GM18519 (cell line): ENCODE results near the gene RDH11.
A peak's percentile ranks its signal among the peaks of the same experiment; 100 is the strongest.
"Not testable (repeated sequence)": the region's sequence is repeated elsewhere in the genome, so short reads cannot be mapped to it uniquely, and the experiment has no call there.

Experiments used
- ATAC-seq: cut with Tn5 transposase; IDR thresholded peaks from one replicate; pipeline ENCODE4 v1.9.1; 2021; ENCODE audit warnings: mild to moderate bottlenecking, moderate library complexity; ENCODE audit not compliant: unreplicated experiment, low FRiP score

RDH11 gene, protein sequence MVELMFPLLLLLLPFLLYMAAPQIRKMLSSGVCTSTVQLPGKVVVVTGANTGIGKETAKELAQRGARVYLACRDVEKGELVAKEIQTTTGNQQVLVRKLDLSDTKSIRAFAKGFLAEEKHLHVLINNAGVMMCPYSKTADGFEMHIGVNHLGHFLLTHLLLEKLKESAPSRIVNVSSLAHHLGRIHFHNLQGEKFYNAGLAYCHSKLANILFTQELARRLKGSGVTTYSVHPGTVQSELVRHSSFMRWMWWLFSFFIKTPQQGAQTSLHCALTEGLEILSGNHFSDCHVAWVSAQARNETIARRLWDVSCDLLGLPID

DNA sequence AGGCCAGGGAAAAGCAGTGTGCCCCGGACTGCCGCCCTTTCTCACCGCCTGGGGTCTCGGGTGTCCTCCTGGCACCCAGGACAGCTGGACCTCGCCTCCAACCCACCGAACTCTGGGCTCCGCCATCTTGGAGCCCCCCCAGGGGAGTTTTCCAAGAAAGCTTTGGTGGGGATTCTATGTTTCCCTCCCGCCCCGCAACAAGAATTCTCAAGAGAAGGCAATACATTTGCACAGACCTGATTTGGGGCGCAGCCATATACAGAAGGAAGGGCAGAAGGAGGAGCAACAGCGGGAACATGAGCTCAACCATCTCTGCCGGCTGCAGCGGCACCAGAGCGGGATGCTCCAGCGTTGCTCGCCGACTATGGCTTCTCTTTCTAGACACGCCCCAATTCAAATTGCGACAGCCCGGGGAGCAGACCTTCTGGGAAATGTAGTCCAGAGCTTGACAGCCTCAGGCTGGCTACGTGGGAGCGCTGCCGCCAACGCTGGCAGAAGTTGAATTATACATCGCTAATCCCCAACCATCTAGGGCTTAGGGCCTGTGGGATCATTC, at the start of gene RDH11:
Gene RDH11 (minus strand): TSS at position 371 of the 556 bp plus-strand sequence. CDS start 61 bp downstream, at position 310.
- ATAC-seq, result peak; percentile 86

DNA sequence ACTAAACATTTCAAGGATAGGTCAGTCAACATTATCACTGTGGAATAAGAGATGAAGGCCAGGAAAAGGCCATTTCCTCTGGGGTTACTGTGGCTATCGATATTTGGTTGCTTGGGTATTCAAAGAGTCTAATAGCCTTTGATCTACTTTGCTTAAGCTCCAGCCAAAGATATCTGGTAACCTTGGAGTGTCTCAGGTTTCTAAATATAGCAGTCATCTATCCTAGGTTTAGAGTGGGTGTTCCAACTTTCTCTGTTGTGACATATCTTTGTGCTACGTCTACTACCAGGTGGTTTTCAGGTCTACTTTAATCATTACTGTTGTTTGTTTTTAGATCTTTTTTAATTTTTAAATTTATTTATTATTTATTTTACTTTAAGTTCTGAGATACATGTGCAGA, 48.5 kb upstream of the RDH11 start:
- no peak for ATAC-seq

DNA sequence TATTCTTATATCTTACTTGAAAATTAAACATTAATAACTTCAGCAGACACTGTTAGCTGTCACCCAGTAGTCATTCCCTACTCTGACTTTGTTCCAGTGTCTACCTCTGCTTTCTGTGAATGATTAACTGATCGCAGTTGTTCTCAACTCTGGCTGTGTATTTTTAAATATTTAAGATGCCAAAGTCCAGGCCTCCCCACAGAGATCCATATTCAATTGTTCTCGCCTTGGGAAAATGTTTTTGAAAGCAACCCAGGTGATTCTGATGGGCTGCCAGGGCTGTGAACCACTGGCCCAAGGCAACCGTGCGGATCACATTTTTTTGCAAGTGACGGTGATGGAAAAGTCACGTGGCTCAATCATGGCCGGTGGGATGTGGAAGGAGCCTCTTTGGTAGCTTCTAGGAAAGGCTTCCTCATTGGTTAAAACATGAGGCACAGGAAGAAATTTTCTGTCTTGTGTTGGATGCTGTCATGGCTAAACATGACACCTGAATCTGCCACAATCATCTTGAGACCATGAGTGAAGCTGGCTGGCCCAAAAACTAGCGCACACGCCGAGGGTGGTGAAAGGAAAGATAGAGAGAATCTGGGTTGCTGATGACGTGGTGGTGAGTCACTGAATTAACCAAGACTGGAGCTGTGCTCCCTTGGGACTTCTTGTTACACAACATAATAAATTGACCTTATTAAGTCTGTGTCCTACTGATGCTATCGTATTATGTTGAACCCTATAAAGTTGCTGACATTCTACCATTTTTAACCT, 43.4 kb upstream of the RDH11 start:
- ATAC-seq, result no peak

DNA sequence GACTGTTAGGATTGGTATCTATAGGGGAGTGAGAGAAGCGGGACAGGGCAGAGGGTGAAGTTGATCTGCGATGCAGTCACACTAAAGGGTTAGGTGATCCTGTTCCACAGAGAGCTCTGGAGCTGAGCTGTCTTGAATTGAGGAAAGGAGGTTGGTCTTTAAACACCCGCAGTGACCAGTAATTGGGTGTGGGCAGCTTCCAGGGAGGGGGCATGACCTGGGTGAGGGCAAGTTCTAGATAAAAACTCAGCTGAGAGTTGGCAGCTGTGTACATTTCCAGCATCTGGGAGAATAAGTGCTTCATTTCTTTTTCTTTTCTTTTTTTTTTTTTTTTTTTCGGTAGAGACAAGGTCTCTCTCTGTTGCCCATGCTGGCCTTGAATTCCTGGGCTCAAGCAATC, 41.2 kb upstream of the RDH11 start:
- ATAC-seq, result no peak

DNA sequence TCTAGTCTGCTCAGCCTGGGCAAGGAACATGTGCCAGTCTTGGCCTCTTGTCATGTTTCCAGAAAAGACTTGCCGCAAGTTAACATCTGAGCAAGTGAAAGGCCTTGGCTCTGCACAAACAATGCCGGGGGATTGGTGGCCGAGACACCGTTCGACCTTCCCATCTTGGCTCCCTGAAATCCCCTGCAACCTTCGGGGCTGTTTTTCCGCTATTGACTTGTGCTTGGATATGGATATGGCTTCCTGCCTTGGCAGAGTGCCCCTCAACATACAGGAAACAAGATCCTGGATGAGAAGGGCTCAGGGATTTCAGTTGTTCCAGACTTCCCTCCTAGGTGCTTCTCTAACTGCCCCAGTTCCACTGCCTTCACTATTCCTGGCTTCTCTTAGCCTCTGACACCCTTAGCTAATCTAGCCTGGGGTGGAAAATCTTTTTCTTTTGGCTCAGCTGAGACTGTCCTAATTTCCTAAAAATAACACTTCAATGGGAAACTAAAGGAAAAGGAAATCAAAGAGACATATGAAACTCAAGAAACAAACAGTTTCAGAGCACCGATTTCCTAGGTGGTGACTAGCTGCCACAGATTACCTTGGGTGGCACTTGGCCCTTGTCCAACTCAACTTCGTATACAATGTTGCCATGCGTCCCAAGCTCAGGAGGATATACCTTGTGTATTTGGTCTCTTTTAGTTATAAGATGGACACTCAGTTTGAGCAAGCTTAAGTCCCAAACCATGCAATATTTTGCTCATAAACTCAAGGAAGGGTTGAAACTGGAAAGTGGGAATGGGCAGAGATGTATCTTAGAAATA, 40.0 kb upstream of the RDH11 start:
- ATAC-seq, result no peak

DNA sequence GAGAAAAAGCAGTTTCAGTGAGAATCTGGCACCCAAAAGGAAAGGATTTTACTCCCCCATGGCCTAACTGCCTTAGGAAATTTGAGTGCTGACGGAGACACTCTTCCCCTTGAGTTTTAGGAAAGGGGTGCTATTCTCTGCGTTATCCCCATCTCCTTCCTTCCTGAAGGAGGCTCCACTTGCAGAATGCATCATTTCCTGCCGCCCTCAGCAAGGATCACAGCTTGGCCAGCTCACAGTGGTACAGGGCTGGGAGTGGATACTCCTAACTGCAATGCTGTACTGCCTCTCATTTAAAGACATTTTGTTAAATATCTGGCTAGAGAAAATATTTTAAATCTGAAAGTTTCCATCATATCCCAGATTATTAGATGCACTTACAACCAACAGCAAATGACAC, 39.1 kb upstream of the RDH11 start:
- no peak for ATAC-seq

DNA sequence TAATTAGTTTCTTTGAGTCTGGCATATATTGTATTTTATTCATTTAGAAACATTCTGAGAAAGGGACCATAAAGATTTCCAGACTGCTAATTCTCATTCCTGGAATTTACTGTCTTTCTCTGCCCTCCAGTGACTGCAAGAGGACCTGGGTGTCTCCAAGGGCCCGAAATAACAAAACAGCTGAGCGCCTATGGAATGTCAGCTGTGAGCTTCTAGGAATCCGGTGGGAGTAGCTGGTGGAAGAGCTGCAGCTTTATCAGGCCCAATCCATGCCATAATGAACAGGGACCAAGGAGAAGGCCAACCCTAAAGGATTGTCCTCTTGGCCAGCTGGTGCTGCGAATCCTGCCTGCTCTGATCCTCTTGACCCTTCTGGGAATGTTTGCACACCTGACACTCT, 38.1 kb upstream of the RDH11 start:
- ATAC-seq, result no peak

DNA sequence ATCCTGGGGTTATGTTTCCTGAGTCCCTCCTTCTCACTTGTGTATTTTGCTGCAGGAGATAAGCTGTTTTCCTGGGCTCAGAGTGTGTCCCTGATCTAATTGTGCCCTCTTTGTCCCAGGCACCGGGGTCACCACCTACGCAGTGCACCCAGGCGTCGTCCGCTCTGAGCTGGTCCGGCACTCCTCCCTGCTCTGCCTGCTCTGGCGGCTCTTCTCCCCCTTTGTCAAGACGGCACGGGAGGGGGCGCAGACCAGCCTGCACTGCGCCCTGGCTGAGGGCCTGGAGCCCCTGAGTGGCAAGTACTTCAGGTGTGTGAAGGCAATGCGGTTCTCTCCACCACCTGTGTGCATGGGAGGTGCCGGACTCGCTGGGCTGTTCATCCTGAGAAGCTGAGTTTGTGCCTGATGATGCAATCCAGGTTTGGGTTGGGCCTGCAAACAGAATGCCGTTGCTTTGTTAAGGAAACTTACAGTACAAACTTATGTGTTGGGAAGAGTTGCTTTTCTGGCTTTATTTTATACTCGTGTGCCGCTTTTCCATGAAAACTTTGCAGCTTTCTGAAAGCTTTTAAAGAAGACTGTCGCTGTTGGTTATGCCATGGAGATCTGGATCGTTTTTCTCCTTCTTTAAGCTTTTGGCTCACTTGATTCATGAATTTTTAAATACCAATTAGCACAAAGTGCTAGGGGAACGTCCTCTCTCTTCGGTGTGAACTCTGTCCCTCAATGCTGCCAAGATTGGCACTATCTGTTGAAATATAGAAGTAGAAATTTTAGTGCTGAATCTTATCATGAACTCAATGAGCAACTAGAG, 33.7 kb upstream of the RDH11 start:
- no peak for ATAC-seq

DNA sequence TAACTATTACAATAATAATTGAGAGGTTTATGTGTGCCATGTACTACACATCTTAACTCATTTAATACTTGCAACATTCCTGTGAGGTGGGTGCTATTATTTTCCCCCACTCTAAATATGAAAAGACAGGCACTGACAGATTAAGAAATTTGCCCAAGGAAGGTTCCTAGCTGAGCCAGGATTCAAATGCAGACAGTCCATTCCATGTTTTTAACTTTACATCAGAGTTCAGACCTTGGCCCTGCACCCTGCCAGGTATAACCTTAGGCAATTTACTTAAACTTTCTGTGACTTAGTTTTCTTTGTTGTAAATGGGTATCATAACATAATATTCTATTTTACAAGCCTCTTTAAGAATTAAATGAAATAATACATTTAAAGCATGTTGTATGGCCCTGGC, 32.7 kb upstream of the RDH11 start:
- no peak for ATAC-seq

DNA sequence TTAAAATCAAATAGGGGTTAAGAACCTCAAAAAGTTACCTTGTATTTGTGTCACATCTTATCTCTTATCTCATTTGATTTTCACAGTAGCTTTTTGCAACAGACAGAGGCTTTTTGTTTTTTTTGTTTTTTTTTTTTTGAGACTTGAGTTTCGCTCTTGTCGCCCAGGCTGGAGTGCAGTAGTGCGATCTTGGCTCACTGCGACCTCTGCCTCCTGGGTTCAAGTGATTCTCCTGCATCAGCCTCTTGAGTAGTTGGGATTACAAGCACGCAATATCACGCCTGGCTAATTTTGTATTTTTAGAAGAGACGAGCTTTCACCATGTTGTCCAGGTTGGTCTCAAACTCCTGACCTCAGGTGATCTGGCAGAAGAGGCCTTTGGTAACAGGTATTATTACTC, 31.8 kb upstream of the RDH11 start:
- no peak for ATAC-seq

DNA sequence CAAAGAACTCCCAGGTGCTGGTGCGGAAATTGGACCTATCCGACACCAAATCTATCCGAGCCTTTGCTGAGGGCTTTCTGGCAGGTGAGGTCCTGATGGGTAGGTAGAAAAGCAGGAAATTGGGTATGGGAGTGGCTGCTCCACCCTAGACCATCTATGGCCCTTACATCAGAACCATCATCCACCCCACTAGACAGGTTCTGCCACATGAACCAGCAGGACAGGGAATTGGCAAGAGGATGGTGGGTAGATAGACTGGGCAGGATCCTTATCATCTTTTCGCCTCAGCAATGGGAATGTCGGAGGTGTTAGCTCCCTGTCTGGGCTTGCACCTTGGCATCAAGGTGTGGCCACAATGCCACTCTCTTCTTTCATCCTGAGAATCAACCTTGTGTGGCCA, 29.6 kb upstream of the RDH11 start:
- ATAC-seq, result no peak

DNA sequence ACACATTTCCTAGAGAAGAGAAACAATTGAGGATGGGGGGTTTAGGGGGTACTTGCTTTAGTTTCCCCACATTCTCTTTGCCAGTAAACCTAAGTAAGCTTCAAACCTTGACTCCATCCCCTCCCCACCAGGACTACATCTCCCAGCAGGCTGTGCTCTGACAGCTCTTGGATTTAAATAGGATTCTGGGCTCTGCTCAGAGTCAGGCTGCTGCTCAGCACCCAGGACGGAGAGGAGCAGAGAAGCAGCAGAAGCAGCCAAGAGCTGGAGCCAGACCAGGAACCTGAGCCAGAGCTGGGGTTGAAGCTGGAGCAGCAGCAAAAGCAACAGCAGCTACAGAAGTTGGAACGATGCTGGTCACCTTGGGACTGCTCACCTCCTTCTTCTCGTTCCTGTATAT, 26.7 kb upstream of the RDH11 start:
- ATAC-seq, result no peak

DNA sequence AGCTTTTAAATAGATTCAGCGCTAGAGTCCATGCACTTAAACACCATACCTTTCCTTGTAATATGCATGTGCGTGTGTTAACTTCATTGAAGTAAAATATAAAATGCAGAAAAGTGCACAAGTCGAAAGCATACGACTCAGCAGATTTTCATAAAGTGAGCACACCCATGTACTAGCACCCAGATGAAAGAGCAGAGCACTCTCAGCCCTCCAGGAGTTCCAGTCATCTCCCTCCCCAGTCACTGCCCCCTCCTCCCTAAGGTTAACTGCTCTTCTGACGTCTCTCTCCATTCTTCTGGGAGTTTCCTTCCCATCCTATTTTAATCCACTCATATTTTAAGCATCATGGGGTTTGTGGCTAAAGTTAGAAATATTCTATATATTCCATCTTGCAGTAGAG, 26.3 kb upstream of the RDH11 start:
- ATAC-seq, result no peak

DNA sequence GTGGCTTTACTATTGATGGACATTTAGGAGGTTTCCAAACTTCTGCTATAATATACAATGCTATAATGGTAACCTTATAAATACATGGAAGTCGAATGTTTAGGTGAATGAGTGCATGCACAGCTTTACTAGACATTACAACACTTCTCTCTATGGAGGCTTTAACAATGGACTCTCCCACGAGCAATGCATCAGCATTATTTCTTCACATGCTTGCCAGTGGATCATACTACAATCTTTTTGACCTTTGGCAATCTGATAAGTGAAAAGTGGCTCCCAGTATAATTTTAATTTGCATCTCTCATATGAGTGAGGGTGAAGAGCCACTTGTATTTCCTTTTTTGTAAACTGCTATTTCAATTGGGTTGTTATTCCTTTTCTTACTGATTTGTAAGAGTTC, 24.3 kb upstream of the RDH11 start:
- no peak for ATAC-seq

DNA sequence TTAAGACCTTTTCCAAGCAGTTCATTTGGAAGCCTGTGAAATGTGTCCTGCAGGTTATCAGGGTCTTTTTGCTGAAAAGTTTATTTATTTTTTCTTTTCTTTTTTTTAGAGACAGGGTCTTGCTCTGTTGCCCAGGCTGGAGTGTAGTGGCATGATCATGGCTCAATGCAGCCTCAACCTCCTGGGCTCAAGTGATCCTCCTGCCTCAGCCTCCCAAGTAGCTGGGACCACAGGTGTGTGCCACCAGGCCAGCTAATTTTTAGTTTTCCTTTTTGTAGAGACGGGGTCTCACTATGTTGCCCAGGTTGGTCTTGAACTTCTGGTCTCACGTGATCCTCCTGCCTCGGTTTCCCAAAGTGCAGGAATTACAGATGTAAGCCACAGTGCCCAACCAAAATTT, 23.8 kb upstream of the RDH11 start:
- not testable (repeated sequence) for ATAC-seq

DNA sequence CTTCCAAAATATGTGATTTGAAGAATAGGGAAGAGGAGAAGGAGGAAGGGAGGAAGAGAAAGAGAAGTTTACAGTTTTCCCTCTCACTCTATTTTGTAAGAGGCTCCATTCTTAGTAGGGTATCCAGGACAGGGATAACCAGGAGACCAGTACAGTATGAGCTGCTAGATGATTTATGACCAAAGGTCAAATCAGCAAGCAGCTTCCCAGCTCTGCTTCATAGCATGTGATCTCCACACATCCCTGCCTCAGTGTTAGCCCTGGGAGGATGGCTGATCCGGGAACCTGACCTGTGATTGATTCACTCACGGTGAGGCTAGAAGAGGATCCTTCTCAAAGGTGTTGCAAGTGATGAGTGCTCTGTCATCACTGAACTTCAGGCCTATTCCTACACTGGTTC, 22.7 kb upstream of the RDH11 start:
- no peak for ATAC-seq

DNA sequence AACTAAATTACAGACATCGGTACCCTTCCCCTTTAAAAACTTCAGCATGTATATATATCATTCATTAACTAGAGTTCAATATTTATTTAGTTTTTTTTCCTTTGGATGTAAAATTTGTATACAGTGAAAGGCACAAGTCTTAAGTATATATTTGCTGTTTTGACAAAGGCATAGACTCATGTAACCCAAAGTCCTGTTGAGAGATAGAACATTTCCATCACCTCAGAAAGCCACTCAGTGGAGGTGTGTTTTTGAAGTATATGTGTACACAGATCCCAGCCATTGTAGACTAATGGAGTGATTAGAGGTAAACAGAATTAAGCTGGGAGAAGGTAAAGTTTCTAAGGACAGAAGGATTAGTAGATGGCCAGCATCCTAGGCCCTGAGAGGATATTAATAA, 21.5 kb upstream of the RDH11 start:
- ATAC-seq, result no peak

DNA sequence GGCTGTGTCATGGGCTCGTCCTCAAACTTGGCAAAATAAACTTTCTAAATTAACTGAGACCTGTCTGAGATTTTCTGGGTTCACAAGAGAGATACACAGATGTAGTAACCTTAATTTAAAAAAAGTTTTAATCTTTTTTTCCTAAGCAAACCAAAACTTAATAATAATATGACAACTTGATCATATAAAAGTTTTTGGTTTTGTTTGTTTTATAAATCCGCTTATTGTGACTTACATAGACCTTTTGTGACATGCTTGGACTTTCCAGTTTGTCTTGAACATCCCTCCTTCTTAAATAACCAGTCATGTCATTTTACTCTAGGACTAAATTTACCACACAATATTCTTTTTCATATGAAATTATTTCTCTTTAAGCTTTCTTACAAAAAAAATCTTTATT, 14.6 kb upstream of the RDH11 start:
- no peak for ATAC-seq

DNA sequence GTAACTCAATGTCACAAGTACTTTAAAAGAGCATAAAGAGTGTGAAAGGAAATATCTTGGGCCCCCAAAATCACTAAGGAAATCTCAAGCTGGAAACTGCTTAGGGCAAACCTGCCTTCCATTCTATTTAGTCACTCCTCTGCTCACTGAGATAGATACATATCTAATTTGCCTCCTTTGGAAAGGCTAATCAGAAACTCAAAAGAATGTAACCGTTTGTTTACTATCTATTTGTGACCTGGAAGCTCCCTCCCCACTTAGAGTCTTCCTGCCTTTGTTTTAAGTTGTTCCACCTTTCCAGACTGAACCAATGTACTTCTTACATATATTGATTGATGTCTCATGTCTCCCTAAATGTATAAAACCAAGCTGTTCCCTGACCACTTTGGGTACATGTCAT, 14.2 kb upstream of the RDH11 start:
- not testable (repeated sequence) for ATAC-seq

DNA sequence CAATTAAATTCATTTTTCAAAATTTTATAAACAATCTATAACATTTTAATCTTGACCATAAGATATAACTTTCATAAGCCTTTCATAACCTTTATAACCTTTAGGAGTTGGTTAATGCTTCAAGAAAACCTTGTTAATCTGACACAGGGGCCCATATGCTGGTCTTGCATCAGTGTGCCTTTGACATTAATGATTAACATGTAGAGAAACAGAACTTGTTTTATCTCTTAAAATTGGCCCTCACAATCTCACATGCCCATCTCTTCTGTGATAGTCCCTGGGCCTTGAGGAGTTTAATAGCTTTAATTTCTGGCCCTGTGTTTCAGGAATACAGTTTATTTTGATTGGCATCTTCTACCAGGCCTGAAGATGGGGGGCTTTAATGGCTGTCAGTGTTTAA, 13.8 kb upstream of the RDH11 start:
- not testable (repeated sequence) for ATAC-seq
